H9 (cell line): ENCODE results near the gene TMTC1. TPM values are rescaled to one million over a fixed set of nuclear protein-coding genes. Genes with fewer than 3 reads are reported as not detected.

Experiments used
- DNase-seq: peaks from one replicate; pipeline ENCODE4 v3.0.0-alpha.2; 2017
- H2AFZ ChIP-seq: one replicate; pipeline ENCODE4 v1.6.1; 2013; ENCODE audit warnings: mild to moderate bottlenecking, low read length, control low read depth, moderate library complexity
- H2AK5ac ChIP-seq: 2 replicates; pipeline ENCODE4 v1.6.1; 2013; ENCODE audit warnings: low read length, control low read depth, mixed read lengths; ENCODE audit not compliant: insufficient read length
- H2BK120ac ChIP-seq: one replicate; pipeline ENCODE4 v1.6.1; 2013; ENCODE audit warnings: low read depth, mild to moderate bottlenecking, low read length, control low read depth, inconsistent platforms; ENCODE audit not compliant: poor library complexity, severe bottlenecking
- H2BK12ac ChIP-seq: 2 replicates; pipeline ENCODE4 v1.6.1; 2013; ENCODE audit warnings: low read length, control low read depth, mixed read lengths, low read depth; ENCODE audit not compliant: insufficient read length
- H2BK15ac ChIP-seq: 2 replicates; pipeline ENCODE4 v1.6.1; 2013; ENCODE audit warnings: low read depth, low read length, control low read depth
- H2BK20ac ChIP-seq: one replicate; pipeline ENCODE4 v1.6.1; 2013; ENCODE audit warnings: low read depth, mild to moderate bottlenecking, low read length, control low read depth, inconsistent platforms; ENCODE audit not compliant: poor library complexity, severe bottlenecking
- H2BK5ac ChIP-seq: 2 replicates; pipeline ENCODE4 v1.6.1; 2013; ENCODE audit warnings: low read length, control low read depth, mixed read lengths; ENCODE audit not compliant: insufficient read length
- H3K14ac ChIP-seq: 2 replicates; pipeline ENCODE4 v1.6.1; 2013; ENCODE audit warnings: low read length, control low read depth; ENCODE audit not compliant: insufficient read depth
- H3K18ac ChIP-seq: 2 replicates; pipeline ENCODE4 v1.6.1; 2013; ENCODE audit warnings: low read depth, mild to moderate bottlenecking, mixed read lengths, low read length, control low read depth; ENCODE audit not compliant: insufficient read length
- H3K23ac ChIP-seq: 2 replicates; pipeline ENCODE4 v1.6.1; 2013; ENCODE audit warnings: low read length, control low read depth, mixed read lengths, low read depth; ENCODE audit not compliant: insufficient read length
- H3K23me2 ChIP-seq: 2 replicates; pipeline ENCODE4 v1.6.1; 2013; ENCODE audit warnings: low read depth, mild to moderate bottlenecking, mixed read lengths, low read length, control low read depth; ENCODE audit not compliant: insufficient read length, poor library complexity, severe bottlenecking
- H3K27ac ChIP-seq: 2 replicates; pipeline ENCODE4 v1.5.1; 2013; ENCODE audit warnings: low read length, control low read depth, mixed read lengths, low read depth; ENCODE audit not compliant: insufficient read length
- H3K27me3 ChIP-seq: 2 replicates; pipeline ENCODE4 v1.6.1; 2013; ENCODE audit warnings: low read length, control low read depth, inconsistent platforms; ENCODE audit not compliant: insufficient read depth
- H3K4ac ChIP-seq: 2 replicates; pipeline ENCODE4 v1.6.1; 2013; ENCODE audit warnings: low read depth, mild to moderate bottlenecking, control low read depth, inconsistent platforms, low read length, moderate library complexity
- H3K4me1 ChIP-seq: 2 replicates; pipeline ENCODE4 v1.6.1; 2013; ENCODE audit warnings: low read length, control low read depth, inconsistent platforms; ENCODE audit not compliant: insufficient read depth
- H3K4me2 ChIP-seq: 2 replicates; pipeline ENCODE4 v1.6.1; 2013; ENCODE audit warnings: low read length, control low read depth, mixed read lengths; ENCODE audit not compliant: insufficient read length, insufficient read depth
- H3K56ac ChIP-seq: 2 replicates; pipeline ENCODE4 v1.6.1; 2013; ENCODE audit warnings: low read depth, mild to moderate bottlenecking, mixed read lengths, low read length, control low read depth; ENCODE audit not compliant: insufficient read length
- H3K79me1 ChIP-seq: 2 replicates; pipeline ENCODE4 v1.6.1; 2013; ENCODE audit warnings: low read depth, mild to moderate bottlenecking, moderate library complexity, low read length, control low read depth, inconsistent platforms; ENCODE audit not compliant: insufficient read depth, poor library complexity, severe bottlenecking
- H3K79me2 ChIP-seq: 2 replicates; pipeline ENCODE4 v1.6.1; 2013; ENCODE audit warnings: low read length, control low read depth, inconsistent platforms; ENCODE audit not compliant: insufficient read depth
- H3K9ac ChIP-seq: 2 replicates; pipeline ENCODE4 v1.6.1; 2013; ENCODE audit warnings: low read length, control low read depth, mixed read lengths; ENCODE audit not compliant: insufficient read length; ENCODE audit errors: extremely low read depth
- H3K9me3 ChIP-seq: one replicate; pipeline ENCODE4 v1.6.1; 2013; ENCODE audit warnings: low read depth, low read length, inconsistent platforms; ENCODE audit not compliant: control insufficient read depth
- H3T11ph ChIP-seq: one replicate; pipeline ENCODE4 v1.6.1; 2013; ENCODE audit warnings: mild to moderate bottlenecking, low read length, control low read depth, inconsistent platforms
- H4K20me1 ChIP-seq: one replicate; pipeline ENCODE4 v1.6.1; 2013; ENCODE audit not compliant: control insufficient read depth, insufficient read length, insufficient read depth
- H4K5ac ChIP-seq: 2 replicates; pipeline ENCODE4 v1.6.1; 2013; ENCODE audit warnings: low read depth, mild to moderate bottlenecking, mixed read lengths, low read length, control low read depth; ENCODE audit not compliant: insufficient read length
- H4K8ac ChIP-seq: replicated peaks from 2 replicates; pipeline ENCODE4 v1.6.1; 2013; ENCODE audit warnings: low read length, control low read depth, mixed read lengths, low read depth; ENCODE audit not compliant: insufficient read length
- H4K91ac ChIP-seq: 2 replicates; pipeline ENCODE4 v1.6.1; 2013; ENCODE audit warnings: low read depth, mild to moderate bottlenecking, moderate library complexity, mixed read lengths, low read length, control low read depth; ENCODE audit not compliant: insufficient read length
- H3K27ac Mint-ChIP-seq, 3 experiments: 2 replicates in 2 of 3; 3 replicates in 1 of 3; pipeline ENCODE4 v1.8.0; 2020 to 2021; ENCODE audit warnings: mixed read lengths in 3 of 3, mild to moderate bottlenecking in 1 of 3, moderate library complexity in 1 of 3
- H3K27me3 Mint-ChIP-seq: 2 replicates; pipeline ENCODE4 v1.8.0; 2021; ENCODE audit warnings: low read depth, mild to moderate bottlenecking, moderate library complexity, mixed read lengths
- H3K36me3 Mint-ChIP-seq, 3 experiments: 2 replicates in 2 of 3; 3 replicates in 1 of 3; pipeline ENCODE4 v1.8.0; 2020 to 2021; ENCODE audit warnings: low read depth in 3 of 3, mixed read lengths in 3 of 3; ENCODE audit not compliant: insufficient read depth in 1 of 3
- H3K4me1 Mint-ChIP-seq, 2 experiments: 2 replicates each; pipeline ENCODE4 v1.8.0; 2020; ENCODE audit warnings: mixed read lengths in 2 of 2
- H3K4me3 Mint-ChIP-seq, 2 experiments: 2 replicates in 1 of 2; 3 replicates in 1 of 2; pipeline ENCODE4 v1.8.0; 2020 to 2021; ENCODE audit warnings: mild to moderate bottlenecking in 2 of 2, mixed read lengths in 2 of 2, moderate library complexity in 1 of 2
- H3K9me3 Mint-ChIP-seq, 2 experiments: 2 replicates in 1 of 2; 3 replicates in 1 of 2; pipeline ENCODE4 v1.8.0; 2020; ENCODE audit warnings: mild to moderate bottlenecking in 2 of 2, mixed read lengths in 2 of 2, moderate library complexity in 1 of 2
- WGBS: extraction: QIAGEN DNeasy Blood & Tissue Kit; methylation state at CpG from one replicate; pipeline ENCODE4 v1.1.7; 2013; ENCODE audit warnings: missing lambda C conversion rate, low lambda C conversion rate, mixed read lengths; ENCODE audit not compliant: insufficient read length; ENCODE audit errors: extremely low coverage; 5-methylcytosine and 5-hydroxymethylcytosine counted together
- total RNA-seq: library from RNA; stranded (reverse); gene quantifications from 2 replicates; pipeline ENCODE4 v1.2.1, GENCODE V29; 2021
- TF ChIP-seq, protein P1 (sequence below): fragments of 200-600 bp; sonication (generic); conservative IDR thresholded peaks from 3 replicates; pipeline ENCODE4 v1.8.0; 2021; ENCODE audit warnings: antibody characterized with exemption, mild to moderate bottlenecking

Gene TMTC1
- total RNA-seq, 1 experiment from 2014 or later: 16.1 TPM

DNA sequence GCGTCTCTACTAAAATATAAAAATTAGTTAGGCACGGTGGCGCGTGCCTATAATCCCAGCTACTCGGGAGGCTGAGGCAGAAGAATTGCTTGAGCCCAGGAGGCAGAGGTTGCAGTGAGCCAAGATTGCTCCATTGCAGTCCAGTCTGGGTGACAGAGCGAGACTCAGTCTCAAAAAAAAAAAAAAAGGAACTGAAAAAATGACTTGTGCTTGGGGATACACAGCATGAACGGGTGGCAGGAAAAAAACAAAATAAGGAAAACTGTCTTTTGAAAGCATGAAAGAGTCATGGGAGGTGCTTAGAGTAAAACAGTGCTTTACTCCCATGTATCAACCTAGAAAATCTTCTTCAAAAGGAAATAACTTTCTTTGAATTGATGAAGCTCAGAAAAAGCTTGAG lies 80.8 kb downstream of the TMTC1 start:
- Histone ChIP-seq H3K4ac (no peak overlapping the region), H2BK12ac (no peak overlapping the region), H2AK5ac (no peak overlapping the region), H3K9ac (no peak overlapping the region), H3K23ac (no peak overlapping the region), H2BK5ac (no peak overlapping the region), H3K27ac (no peak overlapping the region), H2BK15ac (no peak overlapping the region), H3K9me3 (no peaks in the 10 kb centered on the region), H3K27me3 (no peaks in the 10 kb centered on the region), H3K14ac (no peak overlapping the region), H2BK120ac (no peak overlapping the region), H3K4me2 (no peak overlapping the region), H2BK20ac (no peak overlapping the region), H3K4me1 (peaks cover 2% of the 10 kb centered on the region; the same call in 1 of the 2 replicates), H3K79me1 (no peaks in the 10 kb centered on the region), H3K56ac (no peak overlapping the region), H2AFZ (no peak overlapping the region), H4K20me1 (no peaks in the 10 kb centered on the region), H3T11ph (no peak overlapping the region), H4K91ac (no peak overlapping the region), H4K8ac (no peak overlapping the region), H3K23me2 (no peaks in the 10 kb centered on the region), H3K18ac (no peak overlapping the region), H3K79me2 (no peaks in the 10 kb centered on the region), H4K5ac (no peak overlapping the region)
- no CpG with 5 or more reads among the region's 7 CpGs for WGBS
- TF ChIP-seq, protein P1, sequence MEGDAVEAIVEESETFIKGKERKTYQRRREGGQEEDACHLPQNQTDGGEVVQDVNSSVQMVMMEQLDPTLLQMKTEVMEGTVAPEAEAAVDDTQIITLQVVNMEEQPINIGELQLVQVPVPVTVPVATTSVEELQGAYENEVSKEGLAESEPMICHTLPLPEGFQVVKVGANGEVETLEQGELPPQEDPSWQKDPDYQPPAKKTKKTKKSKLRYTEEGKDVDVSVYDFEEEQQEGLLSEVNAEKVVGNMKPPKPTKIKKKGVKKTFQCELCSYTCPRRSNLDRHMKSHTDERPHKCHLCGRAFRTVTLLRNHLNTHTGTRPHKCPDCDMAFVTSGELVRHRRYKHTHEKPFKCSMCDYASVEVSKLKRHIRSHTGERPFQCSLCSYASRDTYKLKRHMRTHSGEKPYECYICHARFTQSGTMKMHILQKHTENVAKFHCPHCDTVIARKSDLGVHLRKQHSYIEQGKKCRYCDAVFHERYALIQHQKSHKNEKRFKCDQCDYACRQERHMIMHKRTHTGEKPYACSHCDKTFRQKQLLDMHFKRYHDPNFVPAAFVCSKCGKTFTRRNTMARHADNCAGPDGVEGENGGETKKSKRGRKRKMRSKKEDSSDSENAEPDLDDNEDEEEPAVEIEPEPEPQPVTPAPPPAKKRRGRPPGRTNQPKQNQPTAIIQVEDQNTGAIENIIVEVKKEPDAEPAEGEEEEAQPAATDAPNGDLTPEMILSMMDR: no peak
- H3K36me3 Mint-ChIP-seq: peaks cover 0 to 2% (median 0%) of the 10 kb centered on the region in 3 experiments; a peak in 2 of 7 replicates
- 0 out of 5 replicates have a peak, but pooled peaks cover 0 to 2% of the 10 kb centered on the region in 2 experiments for H3K9me3 Mint-ChIP-seq
- H3K27me3 Mint-ChIP-seq: no peaks in the 10 kb centered on the region
- no peak for DNase-seq
- H3K4me1 Mint-ChIP-seq: peaks cover 16 to 32% of the 10 kb centered on the region in 2 experiments
- H3K27ac Mint-ChIP-seq: no peak overlapping the region
- no peak overlapping the region for H3K4me3 Mint-ChIP-seq
